ENCODE results near the gene RNF113B. TPM values are rescaled to one million over a fixed set of nuclear protein-coding genes. Genes with fewer than 3 reads are reported as not detected.

Gene RNF113B
- polyA plus RNA-seq, 6 donors from 2014 or later, result not detected

DNA sequence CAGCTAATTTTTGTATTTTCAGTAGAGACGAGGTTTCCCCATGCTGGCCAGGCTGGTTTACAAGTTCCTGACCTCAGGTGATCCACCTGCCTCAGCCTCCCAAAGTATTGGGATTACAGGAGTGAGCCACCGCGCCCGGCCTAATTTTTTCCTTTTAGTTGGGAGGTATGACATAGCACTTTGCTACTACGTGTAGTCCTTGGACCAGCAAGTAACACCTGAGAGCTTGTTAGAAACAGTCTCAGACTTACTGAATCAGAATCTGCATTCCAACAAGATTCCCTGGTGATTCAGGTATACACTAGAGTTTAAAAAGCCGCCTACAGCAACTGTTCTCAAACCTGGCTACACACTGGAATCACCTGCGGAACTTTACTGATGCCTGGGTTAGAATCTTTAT lies 36.0 kb downstream of the RNF113B start:
- ATAC-seq (ENCODE audit: low read depth in 2 of 2) (no peak), DNase-seq (no peak)
- Mint-ChIP-seq H3K9me3 (peaks cover 0 to 2% (median 0%) of the 10 kb centered on the region in 7 donors), H3K36me3 (no peaks in the 10 kb centered on the region), H3K27me3 (peaks cover 52 to 74% (median 67%) of the 10 kb centered on the region in 3 donors), H3K27ac (no peak overlapping the region), H3K4me3 (peak overlapping the region in 3 of 8 donors; percentile 45 to 60 (median 57)), H3K4me1 (peaks cover 10 to 13% (median 10%) of the 10 kb centered on the region in 3 donors)

DNA sequence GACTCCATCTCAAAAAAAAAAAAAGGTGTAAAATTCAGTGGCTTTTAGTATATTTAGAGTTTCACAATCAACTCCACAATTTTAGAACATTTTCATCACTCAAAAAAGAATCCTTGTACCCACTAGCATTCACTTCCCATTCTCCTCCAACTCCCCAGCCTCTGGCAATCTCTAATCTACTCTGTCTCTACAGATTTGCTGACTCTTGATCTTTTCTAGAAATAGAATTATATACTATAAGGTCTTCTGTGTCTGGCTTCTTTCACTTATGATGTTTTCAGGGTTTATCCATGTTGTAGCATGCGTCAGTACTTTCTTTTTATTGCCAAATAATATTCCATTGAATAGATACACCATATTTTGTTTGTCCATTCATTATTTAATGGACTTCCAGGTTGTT lies 42.2 kb downstream of the RNF113B start:
- no peaks in the 10 kb centered on the region for H3K36me3 Mint-ChIP-seq
- ATAC-seq (ENCODE audit: low read depth in 2 of 2) (no peak), DNase-seq (no peak)
- no peak overlapping the region for H3K4me3 Mint-ChIP-seq
- peaks cover 0 to 7% (median 0%) of the 10 kb centered on the region in 7 donors for H3K9me3 Mint-ChIP-seq
- H3K4me1 Mint-ChIP-seq, result peaks cover 0 to 7% (median 4%) of the 10 kb centered on the region in 3 donors
- peak overlapping the region in 1 of 6 donors; percentile 48 for H3K27ac Mint-ChIP-seq
- H3K27me3 Mint-ChIP-seq, result peaks cover 28 to 50% (median 48%) of the 10 kb centered on the region in 3 donors

DNA sequence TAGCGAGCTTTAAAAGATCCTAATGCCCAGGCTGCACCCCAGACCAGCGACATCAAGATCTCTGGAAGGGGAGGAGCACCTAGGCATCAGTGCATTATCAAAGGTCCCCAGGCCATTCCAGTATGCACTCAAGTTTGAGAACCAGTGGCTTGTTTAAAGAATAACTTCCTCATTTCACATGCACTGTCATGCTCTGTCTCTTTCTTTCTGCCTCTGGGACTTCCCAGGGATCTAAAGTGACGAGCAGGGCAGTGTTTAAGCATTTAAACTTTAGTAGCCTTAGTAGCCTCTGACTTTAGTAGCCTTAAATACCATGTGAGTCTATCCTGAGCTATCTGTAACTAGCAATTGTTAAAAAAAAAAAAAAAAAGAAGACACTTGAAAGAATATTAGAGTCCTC lies 43.1 kb downstream of the RNF113B start:
- Mint-ChIP-seq H3K4me1 (peaks cover 0 to 7% (median 4%) of the 10 kb centered on the region in 3 donors), H3K9me3 (peaks cover 0 to 7% (median 4%) of the 10 kb centered on the region in 7 donors), H3K36me3 (no peaks in the 10 kb centered on the region), H3K27ac (no peak overlapping the region), H3K27me3 (peaks cover 20 to 43% (median 39%) of the 10 kb centered on the region in 3 donors), H3K4me3 (no peak overlapping the region)
- DNase-seq (no peak), ATAC-seq (ENCODE audit: low read depth in 2 of 2) (peak; percentile 88 to 92)

DNA sequence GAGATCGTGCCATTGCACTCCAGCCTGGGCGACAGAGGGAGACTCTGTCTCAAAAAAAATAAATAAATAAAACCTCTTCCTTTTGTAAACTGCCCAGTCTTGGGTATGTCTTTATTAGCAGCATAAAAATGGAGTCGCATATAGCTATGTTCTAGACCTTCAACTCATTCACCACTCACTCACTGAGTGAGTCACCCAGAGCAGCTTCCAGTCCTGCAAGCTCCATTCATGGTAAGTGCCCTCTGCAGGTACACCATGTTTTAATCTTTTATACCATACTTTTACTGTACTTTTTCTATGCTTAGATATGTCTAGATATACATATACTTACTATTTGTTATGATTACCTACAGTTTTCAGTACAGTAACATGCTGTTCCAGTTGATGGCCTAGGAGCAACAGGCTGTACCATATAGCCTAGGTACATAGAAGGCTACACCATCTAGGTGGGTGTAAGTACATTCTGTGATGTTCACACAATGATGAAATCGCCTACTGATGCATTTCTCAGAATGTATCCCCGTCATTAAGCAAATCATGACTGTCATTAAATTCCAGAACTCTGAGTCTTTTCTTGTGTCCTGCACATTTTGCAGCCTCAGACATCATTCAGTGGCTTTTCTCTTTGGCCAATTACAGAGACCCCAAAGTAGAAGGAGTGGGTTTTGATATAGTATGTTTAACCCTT lies 47.9 kb downstream of the RNF113B start:
- DNase-seq (no peak), ATAC-seq (ENCODE audit: low read depth in 2 of 2) (no peak)
- H3K4me3 Mint-ChIP-seq, result no peak overlapping the region
- H3K4me1 Mint-ChIP-seq, result peaks cover 0 to 7% (median 4%) of the 10 kb centered on the region in 3 donors
- H3K27me3 Mint-ChIP-seq, result peaks cover 4 to 30% (median 28%) of the 10 kb centered on the region in 3 donors
- H3K9me3 Mint-ChIP-seq, result peaks cover 5 to 27% (median 17%) of the 10 kb centered on the region in 7 donors
- no peak overlapping the region for H3K27ac Mint-ChIP-seq
- H3K36me3 Mint-ChIP-seq, result peaks cover 0 to 7% of the 10 kb centered on the region in 2 donors

Other genes with a start within 250 kb of the RNF113B start
- 10 to 100 TPM; 28.1 to 48.7 (median 31.5) TPM for gene IPO5, start 223.6 kb downstream of the RNF113B start, polyA plus RNA-seq (ENCODE audit: low read depth in 6 of 6)
- 1 to 10 TPM in 2 of 6 donors, under 1 TPM in 3, not detected in 1; 0.44 to 1.2 (median 0.86) TPM for gene FARP1, start 34.2 kb downstream of the RNF113B start, polyA plus RNA-seq (ENCODE audit: low read depth in 6 of 6)